Measurements from ENCODE around the gene GCH1.
"Not testable (repeated sequence)": the region's sequence is repeated elsewhere in the genome, so short reads cannot be mapped to it uniquely, and the experiment has no call there.

GCH1 gene

GRCh38 chr14:54902521-54903420, at the start of gene GCH1:
Gene GCH1 (minus strand): TSS chr14:54902826. CDS start chr14:54902663, 163 bp downstream.
- DNase-seq, result peak; percentile 81

DNA sequence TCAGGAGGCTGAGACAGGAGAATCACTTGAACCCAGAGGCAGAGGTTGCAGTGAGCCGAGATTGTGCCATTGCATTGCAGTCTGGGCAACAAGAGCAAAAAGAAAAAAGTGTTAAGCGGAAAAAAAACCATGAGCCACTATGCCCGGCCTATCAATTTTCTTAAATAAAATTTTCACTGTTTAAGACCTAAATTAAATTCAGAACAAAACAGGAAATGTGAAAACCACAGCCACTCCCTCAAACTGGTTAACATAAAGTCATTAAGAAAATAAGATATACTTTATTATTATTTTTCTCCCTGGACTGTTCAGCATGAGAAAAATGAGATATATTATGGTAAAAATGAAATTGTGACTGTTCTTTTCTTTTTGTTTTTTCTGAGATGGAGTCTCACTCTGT, 44.6 kb upstream of the GCH1 start:
- DNase-seq, result no peak

- DNase-seq, result no peak
Measured at GRCh38 chr14:54946500-54946899, 43.9 kb upstream of the GCH1 start.

DNA sequence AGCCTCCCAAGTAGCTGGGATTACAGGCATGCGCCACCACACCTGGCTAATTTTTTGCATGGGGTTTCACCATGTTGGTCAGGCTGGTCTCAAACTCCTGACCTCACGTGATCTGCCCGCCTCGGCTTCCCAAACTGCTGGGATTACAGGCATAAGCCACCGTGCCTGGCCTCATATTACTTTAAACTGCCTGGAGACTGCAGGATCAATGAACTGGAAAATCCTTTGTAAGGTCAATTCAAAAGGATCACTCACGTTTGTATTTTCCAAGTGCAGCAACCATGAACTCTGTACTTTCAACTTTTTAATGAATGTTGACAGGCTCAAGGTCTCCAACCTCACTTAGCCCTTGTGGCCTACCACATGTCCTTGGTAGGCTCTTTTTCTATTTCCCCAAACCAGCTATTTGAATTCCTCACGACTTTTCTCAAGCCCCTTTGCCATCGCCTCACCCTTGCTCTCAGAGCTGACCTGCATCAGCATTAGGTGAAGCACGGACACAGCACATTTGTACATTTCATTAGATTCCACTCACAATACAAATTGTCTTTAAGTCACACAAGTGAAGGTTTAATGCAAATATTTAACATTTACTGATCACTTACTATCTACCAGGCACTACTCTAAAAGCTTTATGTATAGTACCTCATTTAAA, 42.2 kb upstream of the GCH1 start:
- no peak for DNase-seq

- DNase-seq, result no peak
Measured at GRCh38 chr14:54942913-54943312, 40.3 kb upstream of the GCH1 start.

DNA sequence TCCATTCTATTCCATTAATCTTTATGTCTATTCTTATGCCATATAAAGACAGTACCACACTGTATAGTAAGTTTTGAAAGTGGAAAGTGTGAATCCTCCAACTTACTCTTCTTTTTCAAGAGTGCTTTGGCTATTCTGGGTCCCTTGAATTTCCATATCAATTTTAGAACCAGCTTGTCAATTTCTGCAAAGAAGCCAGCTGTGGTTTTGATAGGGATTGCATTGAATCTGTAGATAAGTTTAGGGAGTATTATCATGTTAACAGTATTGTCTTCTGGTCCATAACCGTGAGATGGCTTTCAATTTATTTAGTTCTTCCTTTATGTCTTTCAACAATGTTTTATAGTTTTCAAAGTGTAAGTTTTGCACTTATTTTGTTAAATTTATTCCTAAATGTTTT, 34.2 kb upstream of the GCH1 start:
- DNase-seq, result no peak

GRCh38 chr14:54935958-54936357, 33.3 kb upstream of the GCH1 start:
- DNase-seq, result no peak

DNA sequence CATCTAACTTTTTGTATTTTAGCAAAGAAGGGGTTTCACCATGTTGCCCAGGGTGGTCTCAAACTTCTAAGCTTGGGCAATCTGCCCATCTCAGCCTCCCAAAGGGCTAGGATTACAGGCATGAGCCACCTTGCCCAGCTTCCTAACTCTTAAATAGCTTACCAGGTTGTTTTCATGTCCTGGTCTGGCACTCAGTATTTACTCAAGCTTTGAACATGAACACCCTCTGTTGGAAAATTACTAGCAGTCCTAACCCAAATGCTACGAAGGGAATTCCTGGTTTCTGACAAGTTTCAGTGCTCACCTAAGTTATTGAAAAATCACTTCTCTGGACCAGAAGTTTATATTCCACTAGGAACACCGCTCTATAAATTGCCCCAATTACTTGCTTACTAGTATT, 32.5 kb upstream of the GCH1 start:
- DNase-seq, result no peak

GRCh38 chr14:54933006-54933405, 30.4 kb upstream of the GCH1 start:
- no peak for DNase-seq

- no peak for DNase-seq
Measured at GRCh38 chr14:54931598-54932340, 29.1 kb upstream of the GCH1 start.

GRCh38 chr14:54931101-54931500, 28.5 kb upstream of the GCH1 start:
- DNase-seq, result no peak

GRCh38 chr14:54929556-54929955, 26.9 kb upstream of the GCH1 start:
- DNase-seq, result no peak

DNA sequence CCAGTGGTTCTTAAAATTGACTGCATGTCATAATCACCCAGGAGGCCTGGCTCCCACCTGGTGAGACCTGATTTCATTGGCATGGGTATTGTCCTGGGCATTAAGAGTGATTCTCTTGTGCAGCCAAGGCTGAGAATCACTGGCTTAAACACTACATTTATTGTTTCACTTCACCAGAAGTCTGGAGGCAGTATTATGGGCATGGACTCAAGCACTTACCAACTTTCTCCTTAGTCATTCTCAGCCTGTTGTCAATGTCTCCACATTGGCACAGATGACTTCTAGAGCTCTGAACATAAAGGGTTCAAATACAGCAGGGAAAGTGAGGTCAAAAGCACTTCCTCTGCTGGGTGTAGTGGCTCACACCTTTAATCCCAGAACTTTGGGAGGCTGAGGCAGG, 25.6 kb upstream of the GCH1 start:
- no peak for DNase-seq

- no peak for DNase-seq
Measured at GRCh38 chr14:54927551-54927950, 24.9 kb upstream of the GCH1 start.

DNA sequence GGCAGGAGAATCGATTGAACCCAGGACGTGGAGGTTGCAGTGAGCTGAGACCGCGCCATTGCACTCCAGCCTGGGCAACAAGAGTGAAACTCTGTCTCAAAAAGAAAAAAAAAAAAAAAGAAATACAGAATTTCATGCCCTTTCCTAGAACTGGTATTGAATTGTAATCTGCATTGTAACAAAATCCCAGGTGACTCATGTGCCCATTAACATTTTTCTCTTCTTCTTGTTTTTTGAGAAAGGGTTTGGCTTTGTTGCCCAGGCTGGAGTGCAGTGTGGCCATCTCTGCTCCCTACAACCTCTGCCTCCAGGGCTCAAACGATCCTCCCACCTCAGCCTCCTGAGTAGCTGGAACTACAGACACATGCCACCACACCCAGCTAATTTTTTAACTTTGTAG, 23.9 kb upstream of the GCH1 start:
- DNase-seq, result not testable (repeated sequence)

- DNase-seq, result no peak
Measured at GRCh38 chr14:54922598-54922997, 20.0 kb upstream of the GCH1 start.

- no peak for DNase-seq
Measured at GRCh38 chr14:54920052-54920451, 17.4 kb upstream of the GCH1 start.

- DNase-seq, result no peak
Measured at GRCh38 chr14:54919330-54919729, 16.7 kb upstream of the GCH1 start.

- DNase-seq, result no peak
Measured at GRCh38 chr14:54918427-54918826, 15.8 kb upstream of the GCH1 start.

DNA sequence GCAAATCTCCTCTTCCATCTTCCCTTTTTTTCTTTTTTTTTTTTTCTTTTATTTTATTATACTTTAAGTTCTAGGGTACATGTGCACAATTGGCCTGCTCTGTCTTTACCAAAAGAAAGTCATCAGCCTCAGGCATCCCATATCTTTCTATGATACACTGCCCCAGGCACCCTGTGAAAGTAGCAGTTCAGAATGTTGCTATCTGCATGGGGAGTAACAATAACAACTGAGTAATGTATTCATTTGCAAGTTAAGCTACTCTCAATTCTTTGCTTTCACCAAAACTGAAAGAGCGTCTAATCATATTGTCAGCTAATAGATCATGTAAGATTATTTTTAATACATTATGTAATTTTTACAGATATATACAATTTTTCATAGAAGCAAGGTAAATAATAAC, 13.5 kb upstream of the GCH1 start:
- DNase-seq, result no peak

DNA sequence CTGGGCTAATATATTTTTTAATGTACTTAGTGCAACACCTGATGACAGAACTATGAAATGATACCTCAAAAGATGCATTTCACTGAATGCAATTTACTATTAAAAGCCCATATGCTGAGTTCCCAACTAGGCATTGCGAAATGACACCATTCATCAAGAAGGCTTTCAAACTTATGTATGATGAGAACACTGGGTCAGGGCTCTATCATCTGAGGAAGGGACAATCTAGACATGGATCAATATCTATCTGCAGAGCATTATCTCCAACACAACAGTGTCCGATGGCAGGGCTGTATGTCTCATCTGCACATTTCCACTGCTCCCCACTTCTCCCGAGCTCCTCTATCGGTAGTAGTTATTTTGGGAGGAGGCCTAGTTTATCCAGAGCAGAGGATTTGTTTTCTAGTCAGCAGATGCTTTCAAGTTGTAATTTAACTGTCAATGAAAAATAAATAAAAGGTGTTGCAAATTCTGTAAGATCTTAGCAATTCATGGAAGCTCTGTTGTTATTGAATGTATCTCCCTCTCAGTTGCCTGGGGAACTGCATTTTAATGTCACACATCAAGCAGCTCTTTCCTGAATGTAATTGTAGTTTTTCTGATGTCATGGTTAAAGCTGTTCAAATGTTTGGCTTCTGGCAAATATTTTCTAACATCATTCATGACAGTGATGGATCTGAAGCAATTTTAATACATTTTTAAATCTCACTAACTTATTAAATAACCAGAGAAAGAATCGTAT, 7.4 kb upstream of the GCH1 start:
- no peak for DNase-seq

GRCh38 chr14:54908973-54909372, 6.3 kb upstream of the GCH1 start:
- not testable (repeated sequence) for DNase-seq

- no peak for DNase-seq
Measured at GRCh38 chr14:54908190-54908589, 5.6 kb upstream of the GCH1 start.
